Measurements from ENCODE around the gene PTPRM.

The PTPRM gene

GRCh38 chr18:8001711-8002301 is 434.7 kb downstream of the PTPRM start:
- no peak for DNase-seq (ENCODE audit: low read depth, low spot score)

GRCh38 chr18:8003878-8004675 is 437.0 kb downstream of the PTPRM start:
- peak; percentile 56 for DNase-seq (ENCODE audit: low read depth, low spot score)

GRCh38 chr18:8004792-8005191 is 437.7 kb downstream of the PTPRM start:
- DNase-seq (ENCODE audit: low read depth, low spot score), result no peak

GRCh38 chr18:8005870-8006569 is 438.9 kb downstream of the PTPRM start:
- DNase-seq (ENCODE audit: low read depth, low spot score), result no peak

GRCh38 chr18:8006979-8007378 is 439.9 kb downstream of the PTPRM start:
- no peak for DNase-seq (ENCODE audit: low read depth, low spot score)

- no peak for DNase-seq (ENCODE audit: low read depth, low spot score)
These were observed 440.9 kb downstream of the PTPRM start for GRCh38 chr18:8008033-8008432.

GRCh38 chr18:8011361-8011760 is 444.2 kb downstream of the PTPRM start:
- DNase-seq (ENCODE audit: low read depth, low spot score), result no peak

- DNase-seq (ENCODE audit: low read depth, low spot score), result no peak
These were observed 444.8 kb downstream of the PTPRM start for GRCh38 chr18:8011906-8012305.

- no peak for DNase-seq (ENCODE audit: low read depth, low spot score)
These were observed 451.7 kb downstream of the PTPRM start for GRCh38 chr18:8018701-8019331.

- no peak for DNase-seq (ENCODE audit: low read depth, low spot score)
These were observed 452.5 kb downstream of the PTPRM start for GRCh38 chr18:8019600-8019999.

- peak; percentile 4 for DNase-seq (ENCODE audit: low read depth, low spot score)
These were observed 453.2 kb downstream of the PTPRM start for GRCh38 chr18:8020132-8020846.

GRCh38 chr18:8029061-8029460 is 461.9 kb downstream of the PTPRM start:
- DNase-seq (ENCODE audit: low read depth, low spot score), result no peak

GRCh38 chr18:8029731-8030130 is 462.6 kb downstream of the PTPRM start:
- no peak for DNase-seq (ENCODE audit: low read depth, low spot score)

GRCh38 chr18:8030201-8030600 is 463.1 kb downstream of the PTPRM start:
- DNase-seq (ENCODE audit: low read depth, low spot score), result no peak

- DNase-seq (ENCODE audit: low read depth, low spot score), result no peak
These were observed 464.4 kb downstream of the PTPRM start for GRCh38 chr18:8031496-8031895.

- no peak for DNase-seq (ENCODE audit: low read depth, low spot score)
These were observed 467.6 kb downstream of the PTPRM start for GRCh38 chr18:8034674-8035073.

GRCh38 chr18:8036551-8036950 is 469.4 kb downstream of the PTPRM start:
- no peak for DNase-seq (ENCODE audit: low read depth, low spot score)

- no peak for DNase-seq (ENCODE audit: low read depth, low spot score)
These were observed 470.2 kb downstream of the PTPRM start for GRCh38 chr18:8037296-8037695.

- no peak for DNase-seq (ENCODE audit: low read depth, low spot score)
These were observed 472.9 kb downstream of the PTPRM start for GRCh38 chr18:8040021-8040420.

GRCh38 chr18:8041526-8042111 is 474.5 kb downstream of the PTPRM start:
- DNase-seq (ENCODE audit: low read depth, low spot score), result no peak

GRCh38 chr18:8044004-8044403 is 476.9 kb downstream of the PTPRM start:
- DNase-seq (ENCODE audit: low read depth, low spot score), result no peak

Measured in astrocyte of the hippocampus (primary cell).